HG02884 (cell line): ENCODE results near the gene MT1G.
"Not testable (repeated sequence)": the region's sequence is repeated elsewhere in the genome, so short reads cannot be mapped to it uniquely, and the experiment has no call there.

Experiments
- ATAC-seq: cut with Tn5 transposase; IDR thresholded peaks from one replicate; pipeline ENCODE4 v1.9.1; 2021; ENCODE audit warnings: mild to moderate bottlenecking, moderate library complexity; ENCODE audit not compliant: unreplicated experiment

The MT1G gene

DNA sequence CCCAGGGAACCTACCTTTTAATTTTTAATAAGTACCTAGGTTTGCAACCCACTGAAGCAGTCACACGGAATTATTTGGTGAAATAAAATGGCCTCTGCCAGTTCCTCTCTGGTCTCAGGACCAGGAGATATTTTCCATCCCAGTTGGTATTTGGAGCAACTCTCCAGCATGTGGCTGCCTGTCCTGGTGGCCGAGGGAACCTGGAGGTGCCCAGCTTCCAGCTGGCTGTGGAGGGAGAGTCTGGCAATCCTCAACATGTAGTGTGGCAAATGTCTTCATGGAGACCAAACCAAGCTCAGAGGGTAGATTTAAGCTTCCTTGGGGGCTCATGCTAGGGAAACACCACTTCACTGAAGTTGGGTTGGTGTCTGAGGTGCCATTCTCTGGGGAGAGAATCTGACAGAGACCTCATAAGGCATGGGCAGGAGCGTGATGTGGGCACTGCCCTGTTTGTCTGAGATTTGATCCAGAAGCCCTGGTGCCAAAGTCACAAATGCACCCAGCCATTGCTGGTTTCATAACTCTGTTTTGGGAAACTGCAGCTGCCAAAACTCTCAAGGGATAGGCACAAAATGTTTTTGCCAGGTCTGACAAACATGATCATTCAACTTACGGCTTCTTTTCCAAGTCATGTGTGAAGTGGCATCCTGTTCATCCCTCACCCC lies 17.2 kb upstream of the MT1G start:
- no peak for ATAC-seq

DNA sequence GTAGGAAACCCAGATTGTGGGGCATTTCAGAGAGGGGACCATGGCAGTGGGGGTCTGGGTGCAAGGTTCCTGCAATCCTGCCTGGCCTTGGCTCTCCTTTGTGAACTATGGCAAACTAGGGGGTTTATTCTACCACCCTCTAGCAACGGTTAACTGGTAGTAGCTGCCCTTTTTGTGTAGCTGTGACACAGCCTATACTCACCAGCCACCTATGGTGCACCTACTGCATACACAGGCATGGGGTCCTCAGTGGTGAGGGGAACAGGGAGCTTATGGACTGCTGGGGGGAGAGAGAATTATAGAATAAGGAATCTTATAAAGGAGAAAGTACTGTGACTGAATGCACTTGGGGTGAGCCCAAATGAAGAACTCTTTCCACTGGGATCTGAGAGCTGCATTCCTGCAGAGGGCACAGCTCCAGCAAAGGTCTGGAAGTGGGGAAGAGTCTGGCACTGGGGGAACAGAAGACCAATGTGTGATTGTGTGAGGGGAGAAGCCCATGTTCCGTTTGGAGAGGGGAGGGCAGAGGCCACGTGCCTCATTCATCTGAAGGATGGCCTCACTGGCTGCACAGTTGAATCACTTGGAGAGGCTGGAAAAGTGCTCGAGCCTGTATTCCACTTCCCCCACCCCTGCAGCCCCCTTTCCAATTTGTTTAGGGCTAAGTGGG lies 16.5 kb upstream of the MT1G start:
- ATAC-seq: no peak

DNA sequence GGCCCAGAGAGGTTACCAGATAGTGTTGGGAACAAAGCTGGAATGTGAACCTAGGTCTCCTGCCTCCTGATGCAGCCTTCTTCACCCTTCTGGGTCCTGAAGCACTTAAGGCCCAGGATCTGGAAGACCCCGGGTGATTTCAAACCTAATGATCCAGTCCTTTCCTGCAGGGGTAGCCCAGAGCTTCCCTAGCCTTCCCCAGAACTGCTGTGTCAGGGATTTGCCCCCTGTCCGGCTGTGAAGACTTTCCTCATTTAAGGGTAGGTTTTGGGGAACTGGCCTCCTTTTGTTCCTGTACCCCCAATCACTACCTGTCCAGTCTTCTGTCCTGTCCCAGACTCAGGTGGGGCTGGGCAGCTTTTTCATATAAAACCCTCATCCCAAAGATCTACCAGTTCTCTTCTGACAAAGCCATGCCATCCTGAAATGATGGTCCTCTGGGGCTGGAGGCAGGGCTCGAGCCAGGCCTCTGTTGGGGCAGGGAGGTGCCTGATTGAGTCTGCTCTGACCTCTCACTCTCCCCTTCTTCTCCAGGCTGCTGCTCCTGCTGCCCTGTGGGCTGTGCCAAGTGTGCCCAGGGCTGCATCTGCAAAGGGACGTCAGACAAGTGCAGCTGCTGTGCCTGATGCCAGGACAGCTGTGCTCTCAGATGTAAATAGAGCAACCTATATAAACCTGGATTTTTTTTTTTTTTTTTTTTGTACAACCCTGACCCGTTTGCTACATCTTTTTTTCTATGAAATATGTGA lies 15.7 kb upstream of the MT1G start:
- no peak for ATAC-seq

DNA sequence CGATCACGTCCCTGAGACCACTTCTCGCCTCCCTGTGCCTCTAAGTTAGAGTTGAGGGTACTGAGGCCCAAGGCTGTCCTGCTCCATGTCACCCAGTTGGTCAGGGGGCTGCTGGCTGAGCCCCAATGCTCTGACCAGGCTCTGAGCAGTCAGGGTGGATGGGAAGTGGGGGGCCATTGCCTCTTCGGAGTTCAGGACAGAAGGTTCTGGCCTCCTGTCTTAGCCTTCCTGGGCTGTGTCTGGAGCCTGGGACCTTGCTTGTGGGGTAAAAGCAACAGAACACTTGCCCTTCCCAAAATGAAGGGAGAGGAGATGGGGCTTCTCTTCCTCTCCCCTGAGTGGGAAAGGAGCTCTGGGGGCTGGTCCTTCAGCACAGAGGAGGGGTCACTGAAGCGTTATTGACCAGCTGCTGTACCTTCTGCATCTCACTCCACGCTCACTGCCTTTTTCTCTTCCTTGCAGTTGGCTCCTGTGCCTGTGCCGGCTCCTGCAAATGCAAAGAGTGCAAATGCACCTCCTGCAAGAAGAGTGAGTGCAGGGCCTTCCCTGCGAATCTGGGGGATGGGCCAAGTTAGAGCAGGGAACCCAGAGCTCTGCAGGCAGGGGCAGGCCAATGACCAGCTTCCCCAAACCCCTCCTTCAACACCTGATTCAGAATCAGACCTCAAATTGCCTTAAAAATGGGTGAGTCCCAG lies 15.0 kb upstream of the MT1G start:
- ATAC-seq: no peak

DNA sequence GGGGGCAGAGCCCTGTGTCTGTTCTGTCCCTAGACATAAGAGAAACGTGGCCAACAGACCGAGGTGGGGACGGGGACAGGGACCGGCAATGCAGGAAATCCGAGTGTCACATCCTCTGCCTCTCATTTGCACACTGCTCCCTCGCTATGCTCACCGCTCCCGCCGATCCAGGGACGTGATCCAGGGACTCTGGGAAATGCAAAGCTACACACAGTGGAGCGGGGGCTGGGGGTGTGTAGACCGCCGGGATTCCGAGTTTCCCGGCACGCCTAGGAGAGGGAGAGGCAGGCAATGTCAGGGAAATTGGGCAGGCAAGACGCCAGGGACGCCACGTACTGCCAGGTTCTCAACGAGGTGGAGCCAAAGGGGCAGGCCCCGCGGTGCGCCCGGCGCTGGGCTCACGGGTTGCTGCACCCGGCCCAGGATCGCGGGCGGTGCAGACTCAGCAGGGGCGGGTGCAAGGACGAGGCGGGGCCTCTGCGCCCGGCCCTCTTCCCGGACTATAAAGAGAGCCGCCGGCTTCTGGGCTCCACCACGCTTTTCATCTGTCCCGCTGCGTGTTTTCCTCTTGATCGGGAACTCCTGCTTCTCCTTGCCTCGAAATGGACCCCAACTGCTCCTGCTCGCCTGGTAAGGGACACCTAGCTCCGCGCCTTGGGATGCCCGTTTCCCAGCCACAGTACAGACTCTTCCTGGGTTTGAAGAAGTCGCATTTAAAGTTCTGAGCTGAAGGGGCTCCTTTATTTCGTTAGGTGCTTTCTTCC lies 14.3 kb upstream of the MT1G start, which contains the start of gene MT1X:
TSS of gene MT1X (plus strand) at position 532 of the 764 bp plus-strand sequence. CDS start at position 603, 71 bp downstream.
- ATAC-seq: peak; percentile 95

DNA sequence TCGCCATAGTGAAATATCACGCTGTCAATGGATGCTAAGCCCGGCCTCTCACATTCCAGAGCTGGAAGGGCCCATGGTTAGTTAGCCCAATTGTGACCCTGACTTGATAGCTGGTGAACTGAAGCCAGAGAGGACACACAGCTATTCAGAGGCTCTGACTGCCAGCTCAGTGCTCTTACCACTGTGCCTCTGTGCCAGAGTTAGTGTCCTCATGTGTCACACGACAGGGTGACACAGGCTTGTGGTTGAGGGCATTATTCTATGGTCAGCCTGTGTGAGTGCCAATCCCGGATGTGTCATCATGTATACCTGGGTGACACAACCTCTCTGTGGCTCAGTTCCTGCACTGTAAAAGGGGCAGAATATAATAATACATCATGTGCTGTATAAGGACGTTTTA lies 12.0 kb upstream of the MT1G start:
- ATAC-seq: no peak

DNA sequence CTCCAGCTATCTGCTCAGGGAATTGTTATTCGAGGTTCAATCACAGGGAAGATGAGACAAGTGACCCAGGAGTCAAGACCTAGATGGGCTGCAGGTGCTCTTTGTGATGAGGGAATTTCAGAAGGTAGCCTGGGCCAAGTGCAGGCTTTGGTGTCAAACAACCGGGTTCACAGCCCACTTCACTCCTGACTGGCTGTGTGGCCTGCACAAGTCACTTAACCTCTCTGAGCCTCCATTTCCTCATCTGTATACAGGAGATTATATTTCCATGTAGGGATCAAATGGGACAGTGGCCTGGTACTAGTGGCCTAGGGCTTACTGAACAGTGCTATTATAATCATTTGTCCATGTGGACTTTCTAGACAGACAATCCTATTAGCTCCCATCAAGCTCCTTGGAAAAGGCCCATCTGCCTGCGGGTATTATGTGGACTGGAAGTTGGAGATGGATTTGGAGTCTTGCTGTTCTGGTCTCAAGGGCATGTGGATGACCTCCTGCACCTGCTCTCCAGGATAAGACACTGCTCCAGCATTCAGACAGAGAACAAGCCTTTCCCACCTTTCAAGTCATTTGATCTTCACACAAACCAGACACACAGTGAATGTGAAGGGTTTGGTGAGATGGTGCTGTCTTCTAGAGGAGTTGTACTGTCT lies 11.3 kb upstream of the MT1G start:
- ATAC-seq: no peak

DNA sequence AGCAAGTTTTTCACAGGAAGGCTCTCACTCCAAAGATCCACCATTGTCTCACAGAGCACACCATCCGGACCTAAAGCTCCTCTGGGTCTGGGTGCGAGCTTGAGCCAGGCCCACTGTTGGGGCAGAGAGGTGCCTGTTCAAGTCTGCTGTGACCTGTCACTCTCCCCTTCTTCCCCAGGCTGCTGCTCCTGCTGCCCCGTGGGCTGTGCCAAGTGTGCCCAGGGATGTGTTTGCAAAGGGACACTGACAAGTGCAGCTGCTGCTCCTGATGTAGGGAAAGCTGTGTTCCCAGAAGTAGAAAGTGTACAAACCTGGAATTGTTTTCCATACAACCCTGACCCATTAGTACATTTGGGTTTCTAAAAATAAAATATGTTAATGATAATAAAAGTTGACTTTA lies 9.6 kb upstream of the MT1G start:
- ATAC-seq: no peak

DNA sequence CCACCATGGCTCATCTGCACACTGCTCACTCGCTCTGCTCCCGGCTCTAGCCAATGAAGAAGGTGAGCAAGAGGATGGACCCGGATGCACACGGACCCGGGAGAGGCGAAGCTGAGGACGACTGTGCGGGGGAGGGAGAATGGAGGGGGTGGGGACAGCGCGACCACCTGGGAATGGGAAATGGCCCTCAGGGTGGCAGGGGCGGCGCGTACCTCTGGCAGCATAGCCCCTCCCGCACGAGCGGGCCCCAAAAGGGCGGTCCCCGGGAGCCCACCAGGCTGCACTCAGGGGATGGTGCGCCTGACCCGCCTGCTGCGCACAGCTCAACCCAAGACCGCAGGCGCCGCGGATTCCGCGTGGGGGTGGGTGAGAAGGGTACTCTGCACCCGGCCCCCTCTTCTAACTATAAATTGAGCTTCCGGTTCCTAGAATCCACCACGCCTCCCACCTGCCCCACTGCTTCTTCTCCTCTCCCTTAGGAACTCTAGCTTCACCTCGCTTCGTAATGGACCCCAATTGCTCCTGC lies 7.9 kb upstream of the MT1G start:
- no peak for ATAC-seq

DNA sequence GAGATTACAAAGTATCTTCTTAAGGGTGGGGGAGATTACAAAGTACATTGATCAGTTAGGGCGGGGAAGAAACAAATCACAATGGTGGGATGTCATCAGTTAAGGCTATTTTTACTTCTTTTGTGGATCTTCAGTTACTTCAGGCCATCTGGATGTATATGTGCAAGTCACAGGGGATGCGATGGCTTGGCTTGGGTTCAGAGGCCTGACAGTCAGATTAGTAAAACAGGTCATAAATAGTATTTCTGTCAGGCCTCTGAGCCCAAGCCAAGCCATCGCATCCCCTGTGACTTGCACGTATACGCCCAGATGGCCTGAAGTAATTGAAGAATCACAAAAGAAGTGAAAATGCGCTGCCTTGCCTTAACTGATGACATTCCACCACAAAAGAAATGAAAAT lies 6.7 kb upstream of the MT1G start:
- ATAC-seq: not testable (repeated sequence)

DNA sequence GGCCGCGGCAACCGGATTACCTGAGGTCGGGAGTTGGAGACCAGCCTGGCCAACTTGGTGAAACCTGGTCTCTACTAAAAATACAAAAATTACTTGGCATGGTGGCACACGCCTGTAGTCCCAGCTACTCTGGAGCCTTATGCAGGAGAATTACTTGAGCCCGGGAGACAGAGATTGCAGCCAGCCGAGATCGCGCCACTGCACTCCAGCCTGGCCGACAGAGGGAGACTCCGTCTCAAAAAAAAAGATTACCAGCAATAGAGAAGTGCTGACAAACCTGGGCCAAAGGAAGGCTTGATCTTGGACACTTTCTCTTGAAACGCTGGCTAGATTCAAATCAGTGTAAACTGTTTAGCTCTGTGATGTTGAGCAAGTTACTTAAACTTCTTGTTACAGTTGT lies 6.1 kb upstream of the MT1G start:
- no peak for ATAC-seq

DNA sequence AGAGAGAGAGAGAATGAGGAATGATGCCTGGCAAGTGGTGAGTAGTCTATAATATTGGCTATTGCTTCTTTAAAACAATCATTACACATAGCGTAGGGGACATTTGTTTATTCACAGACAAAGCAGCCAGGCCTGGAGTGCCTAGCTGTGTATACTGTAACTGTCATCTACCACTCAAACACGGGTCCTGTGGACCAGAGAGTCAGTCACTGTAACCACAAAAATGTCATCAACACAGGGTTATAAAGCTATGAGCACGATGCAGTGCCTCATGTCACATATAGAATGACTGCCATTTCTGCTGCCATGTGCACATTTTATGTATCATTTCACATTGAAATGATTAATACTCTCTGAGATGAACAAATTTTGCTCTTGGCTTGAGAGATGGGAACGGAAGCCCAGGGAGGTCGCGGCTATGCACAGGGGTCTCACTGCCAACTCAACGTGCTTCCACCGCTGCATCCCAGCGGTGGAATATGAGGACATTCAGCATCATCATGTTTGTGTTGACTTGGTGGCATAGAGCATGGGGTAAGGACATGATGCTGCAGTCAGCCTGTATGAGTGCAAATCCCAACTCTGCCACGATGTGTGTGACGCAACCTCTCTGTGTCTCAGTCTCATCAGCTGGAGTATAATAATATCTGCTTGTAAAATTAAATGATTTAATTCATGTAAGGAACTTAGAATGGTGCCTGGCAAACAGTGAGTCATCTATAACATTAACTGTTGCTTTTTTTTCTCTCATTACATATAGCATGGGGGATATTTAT lies 5.1 kb upstream of the MT1G start:
- no peak for ATAC-seq

DNA sequence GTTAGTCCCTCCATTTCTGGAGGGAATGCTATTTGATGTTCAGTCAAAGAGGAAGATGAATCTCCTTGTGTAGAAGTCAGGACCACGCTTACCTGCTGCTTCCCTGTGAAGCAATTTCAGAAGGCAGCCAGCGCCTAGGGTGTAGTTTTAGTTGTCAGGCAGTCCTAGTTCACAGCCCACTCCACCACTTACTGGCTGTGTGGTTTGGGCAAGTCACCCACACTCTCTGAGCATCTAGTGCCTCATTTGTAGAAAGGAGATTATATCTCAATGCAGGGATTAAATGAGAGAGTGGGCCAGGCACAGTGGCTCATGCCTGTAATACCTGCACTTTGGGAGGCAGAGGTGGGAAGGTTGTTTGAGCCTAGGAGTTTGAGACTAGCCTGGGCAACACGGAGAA lies 4.3 kb upstream of the MT1G start:
- ATAC-seq: not testable (repeated sequence)

DNA sequence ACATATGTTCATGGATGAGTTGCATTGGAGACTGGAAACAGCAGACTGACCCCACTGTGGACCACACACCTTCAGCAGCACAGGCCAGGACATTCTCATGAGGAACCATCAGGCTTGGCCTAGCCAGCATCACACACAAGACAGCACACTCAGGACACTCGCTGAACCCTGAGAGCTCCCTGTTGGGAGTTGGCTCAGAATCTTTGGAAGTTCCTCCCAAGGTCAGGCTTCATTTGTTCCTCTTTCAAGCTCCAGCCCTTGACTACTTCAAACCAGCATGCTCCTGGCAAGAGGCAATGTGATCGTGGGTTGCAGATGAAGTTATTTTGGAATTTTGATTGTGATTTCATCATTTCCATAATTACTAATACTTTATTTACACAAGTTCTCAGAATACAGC lies 3.8 kb upstream of the MT1G start:
- ATAC-seq: not testable (repeated sequence)

DNA sequence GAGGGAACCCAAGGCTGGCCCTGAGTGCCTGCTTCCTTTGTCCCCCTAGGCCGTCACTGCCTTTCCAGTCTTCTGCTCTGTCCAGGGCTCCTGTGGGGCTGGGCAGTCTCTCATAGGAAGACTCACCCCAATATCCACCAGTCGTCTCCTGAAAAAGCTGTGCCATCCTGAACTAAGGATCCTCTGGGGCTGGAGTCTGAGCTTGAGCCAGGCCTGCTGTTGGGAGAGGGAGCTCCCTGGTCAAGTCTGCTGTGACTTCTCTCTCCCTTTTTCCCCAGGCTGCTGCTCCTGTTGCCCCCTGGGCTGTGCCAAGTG lies 2.7 kb upstream of the MT1G start:
- no peak for ATAC-seq

DNA sequence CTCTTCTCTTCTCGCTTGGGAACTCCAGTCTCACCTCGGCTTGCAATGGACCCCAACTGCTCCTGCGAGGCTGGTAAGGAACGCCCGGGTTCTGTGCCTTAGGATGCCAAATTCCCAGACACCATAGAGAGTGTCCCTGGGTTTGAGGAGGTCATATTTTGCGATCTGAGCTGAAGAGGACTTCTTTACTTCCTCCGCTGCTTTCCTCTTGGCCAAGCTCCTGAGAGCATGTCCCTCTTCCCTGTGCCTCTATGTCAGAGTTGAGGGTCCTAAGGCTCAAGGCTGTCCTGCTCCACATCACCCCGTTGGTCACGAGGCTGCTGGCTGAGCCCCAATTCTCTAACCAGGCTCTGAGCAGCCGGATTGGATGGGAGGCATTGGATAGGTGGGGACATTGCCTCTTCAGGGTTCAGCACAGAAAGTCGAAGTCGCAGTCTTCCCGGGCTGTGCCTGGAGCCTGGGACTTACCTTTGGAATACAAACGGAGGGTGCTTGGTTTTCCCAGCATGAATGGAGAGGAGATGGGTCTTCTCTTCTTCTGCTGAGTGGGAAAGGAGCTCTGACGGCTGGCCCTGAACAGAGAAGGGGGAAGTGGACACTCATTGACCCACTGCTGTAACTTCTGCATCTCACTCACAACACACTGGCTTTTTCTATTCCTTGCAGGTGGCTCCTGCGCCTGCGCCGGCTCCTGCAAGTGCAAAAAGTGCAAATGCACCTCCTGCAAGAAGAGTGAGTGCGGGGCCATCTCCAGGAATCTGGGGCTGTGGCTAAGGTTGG lies 2.2 kb upstream of the MT1G start:
- no peak for ATAC-seq

DNA sequence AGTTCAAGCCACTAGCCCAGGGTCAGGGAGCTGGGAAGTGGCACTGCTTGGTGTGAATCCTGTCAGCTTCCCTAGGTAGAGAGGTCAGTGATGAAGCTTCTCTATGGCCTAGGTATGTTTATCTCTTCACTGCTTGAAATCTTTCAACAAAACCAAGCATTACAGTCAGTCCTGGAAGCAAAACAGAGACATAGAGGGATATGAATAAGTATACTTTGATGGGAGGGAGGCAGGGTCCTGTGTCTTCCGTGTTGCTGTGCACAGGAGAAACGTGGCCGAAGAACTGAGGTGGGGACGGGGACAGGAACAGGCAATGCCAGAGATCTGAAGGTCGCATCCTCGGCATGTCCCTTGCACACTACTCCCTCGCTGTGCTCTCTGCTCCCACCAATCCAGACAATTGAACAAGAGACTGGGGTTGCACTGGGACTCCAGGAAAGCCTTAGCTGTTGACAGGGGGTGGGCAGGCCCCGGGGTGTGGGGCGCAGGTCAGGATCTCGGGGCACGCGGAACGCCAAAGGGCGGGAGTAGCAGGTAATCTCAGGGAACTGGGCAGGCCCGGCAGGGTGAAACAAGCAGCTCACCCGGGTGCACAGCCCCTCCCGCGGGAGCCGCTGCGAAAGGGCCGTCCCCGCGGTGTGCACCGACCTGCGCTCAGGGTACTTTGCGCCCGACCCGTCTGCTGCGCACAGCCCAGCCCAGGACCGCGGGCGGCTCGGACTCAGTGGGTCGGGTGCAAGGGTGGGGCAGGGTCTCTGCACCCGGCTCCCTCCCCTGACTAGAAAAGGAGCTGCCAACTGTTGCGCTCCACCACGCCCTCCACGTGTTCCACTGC lies 1.4 kb upstream of the MT1G start, which contains the start of gene MT1H:
TSS of gene MT1H (plus strand) at position 810 of the 835 bp plus-strand sequence. CDS start 71 bp downstream, outside the sequence.
- no peak for ATAC-seq
